HG03039 (cell line): Measurements from ENCODE around the gene ORC4.
A peak's percentile ranks its signal among the peaks of the same experiment; 100 is the strongest.
"Not testable (repeated sequence)": the region's sequence is repeated elsewhere in the genome, so short reads cannot be mapped to it uniquely, and the experiment has no call there.

Source experiments
- ATAC-seq: cut with Tn5 transposase; IDR thresholded peaks from one replicate; pipeline ENCODE4 v1.9.1; 2021; ENCODE audit warnings: mild to moderate bottlenecking, moderate library complexity; ENCODE audit not compliant: unreplicated experiment

ORC4 gene

DNA sequence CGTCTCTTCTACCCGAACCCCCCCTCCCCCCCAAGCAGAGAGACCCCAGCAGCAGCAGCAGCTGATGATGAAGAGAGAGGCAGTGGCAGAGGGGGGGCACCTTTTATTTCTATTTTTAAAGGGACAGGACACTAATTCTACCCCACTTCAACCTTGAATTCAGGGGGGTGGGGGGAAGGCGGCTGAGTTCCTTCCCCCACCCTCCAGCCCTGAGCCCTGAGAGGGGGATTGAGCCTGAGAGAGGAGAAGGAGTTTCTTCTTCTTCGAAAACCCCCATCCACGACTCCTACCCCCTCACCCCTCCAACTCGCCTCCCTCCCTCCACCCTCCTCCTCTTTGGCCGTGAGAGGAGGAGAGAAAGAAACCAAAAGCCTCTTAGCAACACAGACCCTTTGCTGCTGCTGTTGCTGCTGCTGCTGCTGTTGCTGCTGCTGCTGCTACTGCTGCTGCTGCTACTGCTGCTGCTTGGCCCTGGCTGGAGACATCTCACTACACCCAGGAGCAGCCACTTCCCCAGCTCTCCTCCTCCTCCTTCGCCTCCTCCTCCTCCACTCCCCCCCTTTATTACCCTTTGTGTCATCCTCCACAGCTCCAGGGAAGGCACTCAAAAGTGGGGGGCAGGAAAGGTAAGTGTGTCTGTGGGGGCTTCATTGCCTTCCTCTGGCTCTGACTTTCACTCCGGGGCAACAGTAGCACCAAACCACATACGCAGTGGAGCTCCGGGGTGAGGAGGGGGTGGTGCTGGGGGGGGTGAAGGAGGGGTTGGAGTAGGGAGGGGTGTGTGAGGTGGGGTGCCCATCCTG, 723 bp upstream of the ORC4 start, which contains the start of gene MBD5:
TSS of gene MBD5 (plus strand) at position 33 of the 803 bp plus-strand sequence.
- peak; percentile 34 for ATAC-seq

DNA sequence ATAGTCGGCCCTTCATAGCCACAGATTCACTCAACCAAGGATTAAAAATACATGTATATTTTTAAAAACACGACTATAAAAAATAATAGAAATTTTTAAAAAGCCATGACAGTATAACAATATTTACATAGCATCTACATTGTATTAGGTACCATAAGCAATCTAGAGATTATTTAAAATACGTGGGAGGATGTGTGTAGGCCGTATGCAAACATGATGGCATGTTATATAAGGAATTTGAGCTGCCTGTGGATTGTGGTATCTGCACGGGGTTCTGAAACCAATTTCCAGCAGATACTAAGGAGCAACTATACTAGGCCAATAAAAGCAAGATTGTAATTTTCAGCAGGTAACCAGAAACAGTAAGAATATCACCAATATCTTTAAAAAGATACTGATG, 5.9 kb downstream of the ORC4 start:
- ATAC-seq, result no peak

DNA sequence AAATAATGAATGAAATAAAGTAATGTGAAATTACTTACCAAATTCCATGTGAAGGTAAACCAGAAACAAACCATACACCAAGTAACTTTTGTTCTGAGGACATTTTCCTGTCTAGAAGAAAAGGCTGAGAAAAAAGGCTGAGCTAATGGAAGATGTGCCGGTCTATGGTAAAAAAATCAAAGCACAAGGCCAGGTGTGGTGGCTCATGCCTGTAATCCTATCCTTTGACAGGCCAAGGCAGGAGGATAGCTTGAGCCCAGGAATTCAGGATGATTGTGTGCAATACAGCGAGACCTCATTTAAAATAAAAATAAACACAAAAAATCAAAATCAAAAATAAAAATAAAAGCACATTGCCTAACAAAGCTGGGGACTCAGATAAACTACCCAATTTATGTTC, 6.7 kb downstream of the ORC4 start:
- ATAC-seq, result no peak

DNA sequence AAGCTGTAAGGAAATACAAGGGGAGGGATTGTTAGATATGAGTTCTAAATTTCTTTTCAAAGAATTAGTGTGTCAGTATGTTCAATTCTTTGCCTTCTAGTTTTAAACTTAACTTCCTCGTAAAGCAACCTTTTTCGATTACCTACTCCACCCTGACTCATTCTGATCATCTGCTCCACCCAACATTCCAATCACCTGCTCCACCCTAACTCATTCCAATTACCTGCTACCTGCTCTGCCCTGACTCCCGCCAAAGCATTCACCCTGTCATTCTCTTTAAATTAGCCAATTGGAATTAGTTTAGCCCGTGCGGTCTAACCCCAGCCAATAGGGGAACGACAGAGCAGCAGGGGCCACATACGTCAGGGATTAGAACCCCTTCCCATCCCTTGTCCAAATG, 12.1 kb downstream of the ORC4 start:
- not testable (repeated sequence) for ATAC-seq

DNA sequence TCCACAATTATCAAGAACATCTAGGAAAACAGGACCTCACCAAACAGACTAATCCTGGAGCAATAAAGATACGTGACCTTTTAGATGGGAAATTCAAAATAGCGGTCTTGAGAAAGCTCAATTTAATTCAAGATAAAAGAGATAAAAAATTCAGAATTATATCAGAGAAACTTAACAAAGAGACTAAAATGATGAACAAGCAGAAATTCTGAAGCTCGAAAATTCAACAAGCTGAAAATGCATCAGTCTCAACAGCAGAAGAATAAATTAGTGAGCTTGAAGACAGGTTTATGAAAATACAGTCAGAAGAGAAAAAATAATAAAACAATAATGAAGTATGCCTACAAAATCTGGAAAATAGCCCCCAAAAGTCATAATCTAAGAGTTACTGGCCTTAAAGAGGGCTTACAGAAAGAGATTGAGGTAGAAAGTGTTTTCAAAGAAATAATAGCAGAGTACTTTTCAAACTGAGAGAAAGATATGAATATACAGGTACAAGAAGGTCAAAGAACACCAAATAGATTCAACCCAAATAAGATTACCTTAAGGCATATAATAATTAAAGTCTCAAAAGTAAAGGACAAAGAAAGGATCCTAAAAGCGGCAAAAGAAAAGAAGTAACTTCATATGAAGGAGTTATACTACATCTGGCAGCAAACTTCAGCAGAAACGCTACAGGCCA, 13.2 kb downstream of the ORC4 start:
- ATAC-seq, result no peak

DNA sequence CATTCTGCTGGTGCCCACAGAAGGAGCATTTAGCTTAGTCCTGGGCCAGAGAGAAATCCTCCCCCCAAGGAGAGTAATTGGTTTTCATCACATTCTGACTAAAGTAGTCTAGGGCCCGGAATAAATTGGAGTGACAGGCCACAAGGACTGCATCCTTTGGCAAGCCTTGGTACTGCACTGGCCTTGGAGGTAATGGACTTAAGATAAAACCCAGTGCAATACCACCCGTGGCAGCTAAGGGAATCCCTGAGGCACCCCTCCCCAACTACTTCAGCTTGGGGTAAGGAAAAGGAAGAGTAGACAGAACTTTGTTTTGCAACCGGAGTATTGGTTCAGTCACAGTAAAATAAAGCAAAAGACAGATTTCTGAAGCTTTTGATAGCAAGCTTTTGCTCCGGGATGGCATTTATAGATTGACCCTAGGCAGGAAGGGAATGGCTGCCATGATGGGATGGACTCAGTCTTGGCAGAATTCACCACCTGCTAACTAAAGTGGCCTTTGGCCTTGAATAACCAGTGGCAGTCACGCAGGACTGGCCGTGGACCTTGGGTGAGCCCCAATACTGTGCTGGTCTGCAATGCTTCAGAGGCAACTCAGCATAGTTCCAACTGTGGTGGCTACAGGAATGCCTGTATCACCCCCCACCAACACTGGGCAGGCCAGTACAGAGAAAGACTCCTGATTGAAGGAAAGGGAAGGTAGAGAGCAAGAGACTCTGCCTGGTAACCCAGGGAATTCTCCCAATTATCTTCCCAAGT, 14.1 kb downstream of the ORC4 start:
- no peak for ATAC-seq

DNA sequence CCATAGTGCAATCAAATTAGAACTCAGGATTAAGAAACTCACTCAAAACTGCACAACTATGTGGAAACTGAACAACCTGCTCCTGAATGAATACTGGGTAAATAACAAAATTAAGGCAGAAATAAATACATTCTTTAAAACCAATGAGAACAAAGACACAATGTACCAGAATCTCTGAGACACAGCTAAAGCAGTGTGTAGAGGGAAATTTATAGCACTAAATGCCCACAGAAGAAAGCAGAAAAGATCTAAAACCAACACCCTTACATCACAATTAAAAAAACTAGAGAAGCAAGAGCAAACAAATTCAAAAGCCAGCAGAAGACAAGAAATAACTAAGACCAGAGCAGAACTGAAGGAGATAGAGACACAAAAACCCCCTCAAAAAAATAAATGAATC, 18.1 kb downstream of the ORC4 start:
- ATAC-seq, result not testable (repeated sequence)

DNA sequence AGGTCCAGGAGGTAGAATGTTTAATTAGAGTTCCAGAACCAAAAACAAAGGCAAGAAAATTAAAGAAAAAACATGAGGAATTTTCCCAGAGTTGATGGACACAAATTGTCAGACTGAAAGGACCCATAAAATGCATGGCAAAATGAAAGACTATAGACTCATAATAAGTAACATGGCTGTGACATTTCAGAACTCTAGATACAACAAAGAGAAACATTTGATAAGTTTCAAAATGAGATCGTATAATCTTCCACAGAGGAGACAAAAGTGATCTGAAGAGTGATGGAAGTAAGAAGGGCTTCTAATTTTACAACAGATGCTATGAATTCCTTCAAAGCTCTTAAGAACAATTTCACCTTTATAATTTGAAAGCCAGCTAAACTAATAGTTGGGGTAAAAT, 20.4 kb downstream of the ORC4 start:
- no peak for ATAC-seq

DNA sequence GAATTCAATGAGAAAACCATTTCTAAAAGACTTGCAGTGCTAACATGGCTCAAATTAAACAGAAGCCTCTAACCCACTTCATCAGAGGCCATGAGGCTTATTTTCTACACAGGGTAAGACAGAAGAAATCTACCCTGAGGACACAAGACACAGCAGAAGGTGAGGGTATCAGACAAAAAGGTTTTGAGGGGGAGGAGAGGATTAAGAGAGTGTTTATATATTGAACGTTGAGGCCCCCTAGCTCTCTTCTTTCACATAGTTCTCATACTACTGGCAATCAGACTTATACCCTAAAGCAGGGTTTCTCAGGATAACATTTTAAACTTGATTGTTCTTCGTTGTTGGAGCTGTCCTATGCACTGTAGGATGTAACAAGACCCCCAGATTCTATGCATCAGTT, 21.4 kb downstream of the ORC4 start:
- ATAC-seq, result no peak

DNA sequence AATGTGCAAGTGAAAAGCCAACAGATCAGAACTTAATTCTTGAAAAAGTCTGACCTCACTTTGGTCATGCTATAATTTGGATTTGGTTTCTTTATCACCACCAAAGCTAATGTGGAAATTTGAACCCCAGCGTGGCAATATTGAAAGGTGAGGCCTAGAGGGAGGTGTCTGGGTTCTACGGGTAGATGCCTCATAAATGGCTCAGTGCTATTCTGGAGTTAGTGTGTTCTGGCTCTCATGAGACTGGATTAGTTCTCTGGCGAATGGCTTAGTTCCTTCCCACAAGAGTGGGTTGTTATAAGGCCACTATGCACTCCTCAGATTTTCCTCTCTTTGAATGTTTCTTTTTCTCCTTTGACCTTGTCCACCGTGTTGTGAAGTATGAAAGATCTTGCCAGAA, 22.3 kb downstream of the ORC4 start:
- ATAC-seq, result no peak

DNA sequence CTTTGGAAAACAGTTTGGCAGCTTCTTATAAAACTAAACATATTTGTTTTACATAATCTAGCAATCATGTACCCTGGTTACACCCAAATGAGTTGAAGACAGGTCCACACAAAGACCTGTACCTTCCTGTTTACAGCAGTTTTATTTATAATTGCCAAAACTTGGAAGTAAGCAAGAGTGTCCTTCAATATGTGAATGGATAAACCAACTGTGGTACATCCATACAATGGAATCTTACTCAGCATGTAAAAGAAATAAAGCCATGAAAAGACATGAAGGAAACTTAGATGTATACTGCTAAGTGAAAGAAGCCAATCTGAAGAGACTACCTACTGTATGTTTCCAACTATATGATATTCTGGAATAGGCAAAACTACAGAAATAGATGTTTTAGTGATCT, 23.7 kb downstream of the ORC4 start:
- no peak for ATAC-seq

DNA sequence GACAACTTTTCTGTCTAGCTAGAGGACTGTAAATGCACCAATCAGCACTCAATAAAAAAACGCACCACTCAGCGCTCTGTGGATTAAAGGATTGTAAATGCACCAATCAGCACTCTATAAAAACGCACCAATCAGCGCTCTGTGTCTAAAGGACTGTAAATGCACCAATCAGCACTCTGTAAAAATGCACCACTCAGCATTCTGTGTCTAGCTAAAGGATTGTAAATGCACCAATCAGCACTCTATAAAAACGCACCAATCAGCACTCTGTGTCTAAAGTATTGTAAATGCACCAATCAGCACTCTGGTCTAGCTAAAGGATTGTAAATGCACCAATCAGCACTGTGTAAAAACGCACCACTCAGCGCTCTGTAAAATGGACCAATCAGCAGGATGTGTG, 25.6 kb downstream of the ORC4 start:
- not testable (repeated sequence) for ATAC-seq

DNA sequence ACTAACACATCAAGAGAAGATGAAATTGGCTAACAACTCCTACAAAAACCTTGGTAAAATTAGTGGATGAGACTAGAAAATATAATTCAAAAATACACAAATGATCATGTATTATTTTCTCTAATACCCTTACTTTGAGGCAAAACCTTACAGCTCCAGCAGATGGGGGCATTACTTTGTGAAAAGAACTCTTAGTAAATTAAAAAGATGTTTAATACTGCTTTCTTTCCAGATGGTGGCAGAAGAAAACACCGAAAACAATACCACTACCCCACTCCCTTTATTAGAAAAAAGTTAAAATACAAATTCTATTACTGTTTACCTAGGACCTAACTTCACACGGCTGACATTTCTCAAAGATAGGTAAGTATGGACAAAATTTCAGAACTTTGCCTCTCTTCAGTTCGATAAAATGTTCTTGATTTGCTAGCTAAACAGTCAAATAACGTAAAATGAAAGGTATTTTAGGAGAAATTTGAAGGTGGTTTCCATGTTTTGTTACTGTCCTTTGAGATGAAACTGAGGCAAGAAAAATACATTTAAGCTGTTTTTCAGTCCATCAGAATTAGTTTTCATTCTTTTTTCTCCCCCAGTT, 30.6 kb downstream of the ORC4 start:
- peak; percentile 67 for ATAC-seq

DNA sequence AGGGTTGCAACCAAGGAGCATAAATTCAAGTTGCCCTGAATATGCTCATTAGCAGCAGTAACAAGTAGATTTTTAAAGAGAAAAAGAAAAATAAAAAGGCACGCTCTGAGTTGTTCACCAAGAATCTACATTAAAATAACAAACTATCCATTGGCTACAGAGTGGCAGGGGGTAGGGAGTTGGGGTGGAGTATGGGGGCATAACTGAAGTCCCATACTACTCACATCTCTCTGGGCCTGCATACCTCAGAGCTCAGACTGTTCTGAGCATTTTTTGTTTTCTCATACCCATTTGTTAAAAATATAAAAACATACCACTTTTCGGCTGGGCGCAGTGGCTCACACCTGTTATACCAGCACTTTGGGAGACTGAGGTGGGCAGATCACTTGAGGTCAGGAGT, 31.4 kb downstream of the ORC4 start:
- no peak for ATAC-seq

DNA sequence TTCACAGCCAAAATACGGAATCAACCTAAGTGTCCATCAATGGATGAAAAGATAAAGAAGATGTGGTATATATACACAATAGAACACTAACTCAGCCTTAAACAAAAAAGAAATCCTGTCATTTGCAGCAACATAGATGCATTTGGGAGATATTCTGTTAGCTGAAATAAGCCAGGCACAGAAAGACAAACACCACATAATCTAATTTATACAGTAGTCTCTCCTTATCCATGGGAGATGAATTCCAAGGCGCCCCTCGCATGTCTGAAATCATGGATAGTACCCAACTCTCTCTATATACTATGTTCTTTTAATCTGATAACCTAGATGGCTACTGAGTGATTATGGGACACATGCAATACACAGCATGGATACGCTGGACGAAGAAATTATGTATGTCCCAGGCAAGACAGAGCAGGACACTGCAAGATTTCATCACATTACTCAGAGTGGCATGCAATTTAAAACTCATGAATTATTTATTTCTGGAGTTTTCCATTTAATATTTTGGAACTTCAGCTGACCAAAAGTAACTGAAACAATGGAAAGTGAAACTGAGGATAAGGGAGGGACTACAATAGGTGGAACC, 39.5 kb downstream of the ORC4 start:
- ATAC-seq, result no peak

DNA sequence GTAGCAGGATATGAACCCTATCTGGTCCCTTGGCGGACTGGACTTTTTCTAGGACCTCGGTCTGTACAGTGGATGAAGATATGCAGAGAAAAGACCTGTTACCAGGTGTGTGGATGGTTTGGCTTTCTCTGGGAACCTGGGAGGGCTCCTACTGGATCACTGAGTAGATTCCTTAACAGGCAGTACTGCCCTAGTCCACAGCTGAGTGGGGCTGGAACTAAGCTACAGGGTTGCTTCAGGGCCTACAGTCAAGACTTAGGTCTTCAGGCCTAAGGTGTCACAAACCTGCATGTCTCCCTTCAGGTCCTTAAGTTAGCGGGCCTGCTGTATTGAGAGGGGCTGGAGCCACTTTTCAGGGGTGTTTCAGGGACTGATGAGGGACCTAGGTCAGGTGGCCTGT, 42.9 kb downstream of the ORC4 start:
- ATAC-seq, result no peak

DNA sequence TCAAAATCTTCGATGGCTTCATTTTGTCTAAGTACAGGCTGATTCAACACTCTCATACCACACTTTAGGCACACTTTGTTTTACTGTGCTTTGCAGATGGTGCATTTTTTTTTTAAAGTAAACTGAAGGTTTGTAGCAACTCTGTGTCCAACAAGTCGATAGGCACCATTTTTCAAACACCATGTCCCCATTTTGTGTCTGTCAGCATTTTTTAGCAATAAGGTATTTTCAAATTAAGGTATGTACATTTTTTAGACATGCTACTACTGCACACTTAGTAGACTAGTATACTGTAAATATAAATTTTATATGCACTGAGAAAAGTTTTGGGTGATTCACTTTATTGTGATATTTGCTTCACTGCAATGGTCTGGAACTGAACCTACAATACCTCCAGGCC, 44.4 kb downstream of the ORC4 start:
- ATAC-seq, result no peak

DNA sequence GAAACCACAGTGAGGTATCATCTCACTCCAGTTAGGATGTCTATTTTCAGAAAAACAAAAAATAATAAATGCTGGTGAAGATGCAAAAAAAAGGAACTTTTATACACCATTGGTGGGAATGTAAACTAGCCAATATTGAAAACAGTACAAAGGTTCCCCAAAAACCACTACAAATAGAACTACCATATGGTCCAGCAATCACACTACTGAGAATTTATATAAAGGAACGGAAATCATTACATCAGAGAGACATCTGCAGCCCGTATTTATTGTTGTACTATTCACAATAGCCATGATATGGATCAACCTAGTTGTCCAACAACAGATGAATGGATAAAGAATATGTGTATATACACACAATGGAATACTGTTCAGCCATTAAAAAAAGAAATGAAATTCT, 52.0 kb downstream of the ORC4 start:
- no peak for ATAC-seq

DNA sequence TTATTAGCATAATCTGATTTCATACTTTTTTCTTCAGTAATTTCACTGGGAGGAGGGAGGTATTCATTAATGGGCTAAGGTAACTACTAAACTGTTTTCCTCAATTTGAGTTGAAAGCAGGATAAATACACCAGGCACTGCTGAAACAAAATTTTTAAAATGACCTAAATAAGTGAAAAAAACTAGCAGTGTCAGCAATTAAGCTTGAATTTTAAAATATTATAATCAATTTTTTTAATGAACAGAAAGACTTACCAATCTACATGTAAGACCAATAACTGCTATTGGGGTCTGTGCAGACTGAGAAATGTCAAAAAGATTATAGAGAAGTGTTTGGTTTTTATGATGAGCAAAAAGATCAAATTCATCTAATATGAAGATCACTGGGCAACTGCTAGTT, 68.4 kb downstream of the ORC4 start:
- no peak for ATAC-seq

DNA sequence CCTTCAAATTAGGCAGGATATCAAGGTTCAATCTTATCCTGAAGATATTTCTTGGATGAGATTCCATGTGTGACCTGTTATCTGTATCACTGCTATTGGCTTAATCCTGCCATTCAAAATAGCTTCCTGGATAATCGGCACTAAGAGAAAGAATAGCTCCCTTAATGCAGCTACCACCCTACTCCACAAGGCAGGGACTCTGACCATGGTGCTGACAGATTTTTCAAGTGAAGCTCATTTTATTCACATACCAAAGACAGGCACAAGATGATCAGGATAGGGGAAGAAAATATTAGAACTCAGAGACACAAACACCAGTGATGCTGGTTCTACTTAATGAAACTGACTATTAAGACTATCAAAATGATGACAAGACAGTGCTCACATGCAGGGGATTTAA, 74.9 kb downstream of the ORC4 start:
- ATAC-seq, result no peak

DNA sequence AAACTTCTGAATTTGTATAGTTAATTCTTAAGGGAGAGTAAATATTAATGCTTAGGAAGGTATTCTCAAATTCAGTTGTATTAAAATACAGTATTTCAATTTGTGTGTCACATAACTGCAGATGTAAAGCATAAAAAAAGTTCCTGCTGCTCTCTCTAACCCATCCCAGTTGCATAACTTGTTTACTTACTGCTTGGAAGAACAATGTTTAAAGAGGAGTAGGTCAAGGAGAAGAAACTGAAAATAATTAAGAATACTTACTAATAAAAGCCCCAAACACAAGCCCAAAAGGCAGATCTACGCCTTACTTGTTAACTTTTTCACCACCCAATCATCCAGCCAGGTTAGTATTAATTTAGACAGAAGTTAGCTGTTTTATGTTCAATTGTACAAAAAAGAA, 81.2 kb downstream of the ORC4 start:
- ATAC-seq, result no peak
